ENCODE data around the gene ZDHHC16. TPM values are rescaled to one million over a fixed set of nuclear protein-coding genes. Genes with fewer than 3 reads are reported as not detected.

ZDHHC16 gene
- total and polyA plus RNA-seq, 2 donors (not counting 1 experiment from before 2014, with no cell fraction given), result 24.1 to 41.5 TPM

- no peak overlapping the region for H3K27ac ChIP-seq (ENCODE audit: low read length in 2 of 2)
- H3K27me3 ChIP-seq (replicated peaks in 1 of 4; ENCODE audit: control extremely low read depth in 1 of 4, control insufficient read depth in 3 of 4, insufficient read depth in 4 of 4, low read length in 3 of 4), result peaks cover 0 to 40% (median 19%) of the 10 kb centered on the region in 4 experiments
- peaks cover 21% of the 10 kb centered on the region in 2 donors for H3K4me1 ChIP-seq (ENCODE audit: control insufficient read depth in 2 of 2, insufficient read depth in 2 of 2, low read length in 2 of 2)
- peaks cover 20% of the 10 kb centered on the region for H4K20me1 ChIP-seq (ENCODE audit: control insufficient read depth, insufficient read depth, low read length, poor library complexity, severe bottlenecking)
- TF ChIP-seq, protein P1, sequence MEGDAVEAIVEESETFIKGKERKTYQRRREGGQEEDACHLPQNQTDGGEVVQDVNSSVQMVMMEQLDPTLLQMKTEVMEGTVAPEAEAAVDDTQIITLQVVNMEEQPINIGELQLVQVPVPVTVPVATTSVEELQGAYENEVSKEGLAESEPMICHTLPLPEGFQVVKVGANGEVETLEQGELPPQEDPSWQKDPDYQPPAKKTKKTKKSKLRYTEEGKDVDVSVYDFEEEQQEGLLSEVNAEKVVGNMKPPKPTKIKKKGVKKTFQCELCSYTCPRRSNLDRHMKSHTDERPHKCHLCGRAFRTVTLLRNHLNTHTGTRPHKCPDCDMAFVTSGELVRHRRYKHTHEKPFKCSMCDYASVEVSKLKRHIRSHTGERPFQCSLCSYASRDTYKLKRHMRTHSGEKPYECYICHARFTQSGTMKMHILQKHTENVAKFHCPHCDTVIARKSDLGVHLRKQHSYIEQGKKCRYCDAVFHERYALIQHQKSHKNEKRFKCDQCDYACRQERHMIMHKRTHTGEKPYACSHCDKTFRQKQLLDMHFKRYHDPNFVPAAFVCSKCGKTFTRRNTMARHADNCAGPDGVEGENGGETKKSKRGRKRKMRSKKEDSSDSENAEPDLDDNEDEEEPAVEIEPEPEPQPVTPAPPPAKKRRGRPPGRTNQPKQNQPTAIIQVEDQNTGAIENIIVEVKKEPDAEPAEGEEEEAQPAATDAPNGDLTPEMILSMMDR (IDR thresholded peaks at IDR 0.05), result no peak
- no peak for TF ChIP-seq EZH2 (IDR thresholded peaks at IDR 0.05; ENCODE audit: borderline replicate concordance, insufficient read depth, low read depth, low read length, poor library complexity, severe bottlenecking)
- peak; percentile 39 for DNase-seq
- H3K4me3 ChIP-seq (ENCODE audit: control extremely low read depth in 1 of 5, extremely low read depth in 1 of 5, insufficient read depth in 1 of 5, low read depth in 2 of 5, low read length in 4 of 5), result peak overlapping the region; percentile 42 to 98 (median 96)
- H3K9ac ChIP-seq (ENCODE audit: low read length), result peak overlapping the region; percentile 95
- peaks cover 34% of the 10 kb centered on the region for H3K79me2 ChIP-seq (ENCODE audit: control insufficient read depth, insufficient read depth, low read length)
- no peak for ATAC-seq (ENCODE audit: low read depth)
- H3K4me2 ChIP-seq (replicated peaks; ENCODE audit: low read depth, low read length, poor library complexity, severe bottlenecking), result peak overlapping the region; percentile 97
- CTCF ChIA-PET, result interaction anchor here (1.9 kb wide), 1 partner anchor 54 kb away, joined by 7 read pairs; no protein-coding TSS in a partner anchor
- intact Hi-C loops (cut with micrococcal nuclease), result loop anchor here (5.0 kb wide), 1 partner anchor 1937 kb away; the partner anchor contains the start of gene SORBS1
- no peaks in the 10 kb centered on the region for H3K36me3 ChIP-seq (replicated peaks in 1 of 2; ENCODE audit: control extremely low read depth in 1 of 2, control insufficient read depth in 1 of 2, extremely low read depth in 1 of 2, insufficient read depth in 2 of 2, low read length in 1 of 2)
- no peak overlapping the region for H3K27ac Mint-ChIP-seq
- 6% methylated on average over 38 of the region's 41 CpGs for WGBS (ENCODE audit: insufficient coverage)
- H3K9me3 Mint-ChIP-seq (ENCODE audit: insufficient read depth), result no peaks in the 10 kb centered on the region
- H3K9me3 ChIP-seq (ENCODE audit: control extremely low read depth in 1 of 3, control insufficient read depth in 2 of 3, insufficient read depth in 1 of 3, low read length in 2 of 3), result no peaks in the 10 kb centered on the region
- H3K4me3 Mint-ChIP-seq, result peak overlapping the region; percentile 78
- H2AFZ ChIP-seq (ENCODE audit: insufficient read depth, low read depth, low read length, poor library complexity, severe bottlenecking), result peak overlapping the region; percentile 97
- POLR2A ChIA-PET, result no interaction called here
- peaks cover 31% of the 10 kb centered on the region for H3K27me3 Mint-ChIP-seq
- H3K4me1 Mint-ChIP-seq, result peaks cover 30% of the 10 kb centered on the region
Measured at GRCh38 chr10:97499561-97500296, 53.8 kb downstream of the ZDHHC16 start.

- Histone ChIP-seq H2AFZ (ENCODE audit: insufficient read depth, low read depth, low read length, poor library complexity, severe bottlenecking) (no peak overlapping the region), H4K20me1 (ENCODE audit: control insufficient read depth, insufficient read depth, low read length, poor library complexity, severe bottlenecking) (peaks cover 18% of the 10 kb centered on the region), H3K36me3 (replicated peaks in 1 of 2; ENCODE audit: control extremely low read depth in 1 of 2, control insufficient read depth in 1 of 2, extremely low read depth in 1 of 2, insufficient read depth in 2 of 2, low read length in 1 of 2) (no peaks in the 10 kb centered on the region), H3K79me2 (ENCODE audit: control insufficient read depth, insufficient read depth, low read length) (peaks cover 29% of the 10 kb centered on the region), H3K27me3 (replicated peaks in 1 of 4; ENCODE audit: control extremely low read depth in 1 of 4, control insufficient read depth in 3 of 4, insufficient read depth in 4 of 4, low read length in 3 of 4) (peaks cover 0 to 45% (median 20%) of the 10 kb centered on the region in 4 experiments), H3K4me2 (replicated peaks; ENCODE audit: low read depth, low read length, poor library complexity, severe bottlenecking) (peak overlapping the region; percentile 97), H3K4me1 (ENCODE audit: control insufficient read depth in 2 of 2, insufficient read depth in 2 of 2, low read length in 2 of 2) (peaks cover 16 to 21% of the 10 kb centered on the region in 2 donors), H3K4me3 (ENCODE audit: control extremely low read depth in 1 of 5, extremely low read depth in 1 of 5, insufficient read depth in 1 of 5, low read depth in 2 of 5, low read length in 4 of 5) (peak overlapping the region in 1 of 5 experiments; percentile 42), H3K27ac (ENCODE audit: low read length in 2 of 2) (no peak overlapping the region), H3K9ac (ENCODE audit: low read length) (no peak overlapping the region), H3K9me3 (ENCODE audit: control extremely low read depth in 1 of 3, control insufficient read depth in 2 of 3, insufficient read depth in 1 of 3, low read length in 2 of 3) (no peaks in the 10 kb centered on the region)
- Mint-ChIP-seq H3K27me3 (peaks cover 31% of the 10 kb centered on the region), H3K9me3 (ENCODE audit: insufficient read depth) (no peaks in the 10 kb centered on the region), H3K4me3 (peak overlapping the region; percentile 78), H3K27ac (no peak overlapping the region), H3K4me1 (peaks cover 26% of the 10 kb centered on the region)
- TF ChIP-seq, protein P1 (IDR thresholded peaks at IDR 0.05), result no peak
- no peak for TF ChIP-seq EZH2 (IDR thresholded peaks at IDR 0.05; ENCODE audit: borderline replicate concordance, insufficient read depth, low read depth, low read length, poor library complexity, severe bottlenecking)
- intact Hi-C loops (cut with micrococcal nuclease), result no loop called here
- ATAC-seq (ENCODE audit: low read depth) (no peak), DNase-seq (no peak)
- ChIA-PET CTCF (interaction anchor here (1.9 kb wide), 1 partner anchor 53 kb away, joined by 7 read pairs; no protein-coding TSS in a partner anchor), POLR2A (no interaction called here)
- WGBS (ENCODE audit: insufficient coverage), result 62% methylated on average over 2 of the region's 2 CpGs
Measured at GRCh38 chr10:97500297-97500575, 54.3 kb downstream of the ZDHHC16 start.

Measured in B cell (primary cell).